Fibroblast of skin of right quadriceps (primary cell): ENCODE measurements around the gene ABCA2.

Experiments used
- DNase-seq: peaks from one replicate; pipeline ENCODE4 v3.0.0-alpha.2; 2013

The ABCA2 gene

GRCh38 chr9:136963341-136963740 lies 64.7 kb downstream of the ABCA2 start:
- DNase-seq: no peak

GRCh38 chr9:136962701-136963248 lies 65.3 kb downstream of the ABCA2 start:
- no peak for DNase-seq

GRCh38 chr9:136962163-136962562 lies 65.9 kb downstream of the ABCA2 start:
- DNase-seq: no peak

- DNase-seq: no peak
Measured at GRCh38 chr9:136961279-136962065, 66.6 kb downstream of the ABCA2 start.

GRCh38 chr9:136960938-136961275 lies 67.1 kb downstream of the ABCA2 start:
- DNase-seq: no peak

DNA sequence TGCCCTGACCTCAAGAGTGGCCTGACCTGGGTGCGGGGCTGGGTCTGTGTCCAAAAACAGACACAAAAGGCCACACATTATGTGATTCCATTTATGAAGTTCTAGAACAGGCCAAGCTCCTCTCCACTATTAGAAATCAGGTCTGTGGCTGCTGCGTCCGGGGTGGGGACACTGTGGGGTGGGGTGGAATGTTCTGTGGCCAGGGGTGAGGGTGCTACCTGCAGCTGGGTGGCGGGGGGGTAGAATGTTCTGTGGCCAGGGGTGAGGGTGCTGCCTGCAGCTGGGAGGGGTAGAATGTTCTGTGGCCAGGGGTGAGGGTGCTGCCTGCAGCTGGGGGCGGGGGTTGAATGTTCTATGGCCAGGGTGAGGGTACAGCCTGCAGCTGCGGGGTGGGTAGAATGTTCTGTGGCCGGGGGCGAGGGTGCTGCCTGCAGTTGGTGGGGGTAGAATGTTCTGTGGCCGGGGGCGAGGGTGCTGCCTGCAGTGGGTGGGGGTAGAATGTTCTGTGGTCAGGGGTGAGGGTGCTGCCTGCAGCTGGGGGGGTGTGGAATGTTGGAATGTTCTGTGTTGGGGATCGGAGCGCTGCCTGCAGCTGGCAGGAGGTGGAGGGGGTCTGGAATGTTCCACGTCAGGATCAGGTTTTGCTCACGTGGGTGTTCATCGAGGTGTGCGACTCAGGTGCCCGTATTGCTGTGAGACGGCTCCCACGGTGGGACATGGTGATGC lies 67.7 kb downstream of the ABCA2 start:
- no peak for DNase-seq

DNA sequence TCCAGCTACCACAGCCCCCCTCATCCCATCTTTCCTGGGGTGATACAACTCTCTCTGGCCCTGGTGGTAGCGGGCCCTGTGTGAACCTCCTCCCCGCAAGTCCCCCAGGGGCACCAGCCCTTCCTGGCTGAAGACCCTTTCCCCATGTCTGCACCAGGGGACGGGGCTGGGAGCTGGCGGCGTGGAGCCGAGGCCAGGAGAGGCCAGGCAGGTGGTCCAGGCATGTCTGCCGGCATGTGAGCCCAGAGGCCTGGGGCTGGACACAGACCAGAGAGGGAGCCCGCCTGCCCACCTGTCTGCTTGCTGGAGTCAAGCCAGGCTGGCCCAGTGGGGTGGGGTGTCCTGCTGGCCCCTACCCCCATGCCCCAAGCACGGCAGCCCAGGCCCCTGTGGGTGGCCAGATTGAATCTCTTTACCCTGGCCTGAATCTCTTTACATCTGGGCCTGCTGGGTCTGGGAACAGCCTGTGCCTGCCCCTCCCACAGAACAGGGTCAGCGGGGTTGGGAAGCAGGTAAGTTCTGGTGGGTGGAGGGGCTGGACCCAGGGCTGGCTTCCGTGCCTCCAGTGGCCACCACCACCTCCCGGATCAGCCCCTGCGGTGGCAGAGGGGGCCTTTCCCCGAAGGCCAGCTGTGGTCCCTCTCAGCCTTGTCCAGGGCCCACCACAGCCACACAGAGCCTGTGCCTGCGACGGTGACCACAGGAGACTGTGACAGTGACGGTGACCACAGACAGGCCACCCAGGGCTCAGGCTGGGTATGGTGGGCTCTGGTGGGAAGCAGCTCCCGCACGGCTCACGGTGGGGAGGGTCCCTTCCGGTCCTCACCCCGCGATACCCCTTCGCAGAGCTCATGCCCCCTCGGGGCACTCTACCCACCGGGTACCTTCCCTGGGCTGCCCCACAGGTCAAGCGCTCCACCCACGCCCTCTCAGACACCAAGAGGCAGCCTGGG lies 68.9 kb downstream of the ABCA2 start:
- no peak for DNase-seq

DNA sequence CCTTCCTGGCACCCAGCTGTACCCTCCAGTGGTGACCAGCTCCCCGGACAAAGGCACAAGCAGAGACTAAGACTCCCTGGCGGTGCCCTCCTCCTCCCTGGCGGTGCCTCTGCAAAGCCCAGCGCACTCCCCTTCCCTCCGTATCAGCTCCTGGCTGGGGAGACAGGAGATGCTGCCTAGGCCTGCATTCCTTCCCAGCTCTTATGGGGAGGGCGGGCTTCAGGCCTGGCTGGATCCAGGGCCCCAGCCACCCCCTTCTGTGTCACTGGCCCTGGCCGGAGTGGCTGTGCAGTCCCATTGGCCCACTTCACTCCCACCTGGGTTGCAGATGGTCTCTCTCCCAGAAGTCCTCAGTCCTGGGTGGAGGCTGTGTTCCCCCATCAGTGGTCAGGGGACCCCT lies 69.6 kb downstream of the ABCA2 start:
- DNase-seq: no peak

- DNase-seq: no peak
Measured at GRCh38 chr9:136957901-136958300, 70.1 kb downstream of the ABCA2 start.

- no peak for DNase-seq
Measured at GRCh38 chr9:136957461-136957860, 70.6 kb downstream of the ABCA2 start.
